ENCODE measurements around the gene SOCS7. TPM values are rescaled to one million over a fixed set of nuclear protein-coding genes. Genes with fewer than 3 reads are reported as not detected.
A peak's percentile ranks its signal among the peaks of the same experiment; 100 is the strongest.

Gene SOCS7
- total RNA-seq, 2 experiments from 2014 or later = 22.1 to 25.1 TPM

GRCh38 chr17:38353668-38354067 is 2.0 kb downstream of the SOCS7 start:
- Mint-ChIP-seq H3K4me3 (peak overlapping the region; percentile 70), H3K4me1 (ENCODE audit: low read depth) (peaks cover 50% of the 10 kb centered on the region), H3K9me3 (no peaks in the 10 kb centered on the region), H3K36me3 (ENCODE audit: low read depth) (no peaks in the 10 kb centered on the region), H3K27me3 (ENCODE audit: low read depth) (no peaks in the 10 kb centered on the region), H3K27ac (no peak overlapping the region)
- no peak for DNase-seq
- intact Hi-C loops (cut with micrococcal nuclease) = loop anchor here (5.0 kb wide), 1 partner anchor 139 kb away; no protein-coding TSS in a partner anchor
- CTCF ChIA-PET = interaction anchor here (1.3 to 10.3 kb wide), 2 partner anchors 20 to 60 kb away, joined by 5 to 193 read pairs; no protein-coding TSS in a partner anchor

DNA sequence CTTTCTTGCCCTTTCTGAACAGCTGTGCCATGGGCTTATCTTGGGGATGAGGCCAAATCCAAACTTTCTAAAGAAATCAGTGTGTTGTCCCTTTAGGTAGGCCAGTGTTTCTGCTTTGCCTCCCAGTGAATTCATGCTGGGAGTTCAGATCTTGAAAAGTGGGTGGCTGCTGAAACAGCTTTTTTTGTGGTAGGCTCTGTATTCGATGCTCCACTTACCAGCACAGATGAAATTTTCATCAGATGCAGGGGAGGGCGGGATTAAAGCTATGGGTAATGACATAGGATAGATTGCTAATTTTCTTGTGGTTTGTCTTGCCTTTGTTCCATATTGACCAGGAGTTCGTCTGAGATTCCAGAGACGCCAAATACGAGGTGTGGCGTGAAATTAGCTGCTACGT is 2.8 kb downstream of the SOCS7 start:
- intact Hi-C loops (cut with micrococcal nuclease) = loop anchor here (5.0 kb wide), 1 partner anchor 138 kb away; no protein-coding TSS in a partner anchor
- H3K27me3 Mint-ChIP-seq (ENCODE audit: low read depth) = no peaks in the 10 kb centered on the region

GRCh38 chr17:38355251-38355650 is 3.6 kb downstream of the SOCS7 start:
- DNase-seq = no peak
- intact Hi-C loops (cut with micrococcal nuclease) = no loop called here
- CTCF ChIA-PET = interaction anchor here (0.8 to 10.3 kb wide), 5 partner anchors 8 to 113 kb away, joined by 3 to 193 read pairs (median 4); no protein-coding TSS in a partner anchor
- Mint-ChIP-seq H3K27ac (no peak overlapping the region), H3K9me3 (no peaks in the 10 kb centered on the region), H3K4me1 (ENCODE audit: low read depth) (peaks cover 46% of the 10 kb centered on the region), H3K36me3 (ENCODE audit: low read depth) (no peaks in the 10 kb centered on the region), H3K4me3 (no peak overlapping the region), H3K27me3 (ENCODE audit: low read depth) (no peaks in the 10 kb centered on the region)

More for the DNA sequence above, 2.8 kb downstream of the SOCS7 start:
- Mint-ChIP-seq H3K4me1 (ENCODE audit: low read depth) (peaks cover 50% of the 10 kb centered on the region), H3K27ac (no peak overlapping the region), H3K36me3 (ENCODE audit: low read depth) (no peaks in the 10 kb centered on the region), H3K4me3 (no peak overlapping the region), H3K9me3 (no peaks in the 10 kb centered on the region)
- no peak for DNase-seq
- CTCF ChIA-PET = interaction anchor here (0.9 to 10.3 kb wide), 5 partner anchors 21 to 114 kb away, joined by 3 to 193 read pairs (median 4); no protein-coding TSS in a partner anchor

DNA sequence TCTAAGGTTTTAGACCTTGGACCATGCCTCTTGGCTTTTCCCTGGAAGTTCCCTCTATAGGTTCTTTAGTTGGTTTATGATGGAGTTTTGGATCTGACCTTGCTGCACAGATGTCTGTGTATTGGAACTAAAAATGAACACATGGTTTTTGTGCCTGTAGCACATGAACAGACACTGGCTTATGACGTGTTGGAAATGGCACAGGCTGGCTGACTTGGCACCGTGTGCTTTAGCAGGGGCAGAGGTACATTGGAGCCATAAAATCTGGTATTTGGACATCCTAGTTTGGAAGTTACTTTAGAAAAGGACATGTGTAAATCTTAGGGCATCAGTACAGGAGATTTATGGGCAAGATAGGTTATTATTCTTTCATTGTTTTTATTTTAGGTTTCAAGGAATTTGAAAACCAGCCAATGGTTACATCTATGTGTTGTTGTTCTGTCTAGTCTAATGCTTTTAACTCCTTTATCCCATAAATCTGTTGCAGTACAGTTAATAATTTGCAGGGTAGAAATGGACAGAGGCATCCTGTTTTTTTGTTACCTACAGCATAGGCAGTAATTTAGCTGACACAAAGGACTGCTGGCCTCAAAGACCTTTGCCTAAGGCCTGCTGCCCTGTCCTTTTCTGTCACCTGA is 6.0 kb downstream of the SOCS7 start:
- H3K4me3 Mint-ChIP-seq = no peak overlapping the region
- DNase-seq = no peak
- no peaks in the 10 kb centered on the region for H3K36me3 Mint-ChIP-seq (ENCODE audit: low read depth)
- no peaks in the 10 kb centered on the region for H3K27me3 Mint-ChIP-seq (ENCODE audit: low read depth)
- intact Hi-C loops (cut with micrococcal nuclease) = no loop called here
- no peak overlapping the region for H3K27ac Mint-ChIP-seq
- CTCF ChIA-PET = interaction anchor here (1.1 kb wide), 1 partner anchor 15 kb away, joined by 4 read pairs; no protein-coding TSS in a partner anchor
- no peaks in the 10 kb centered on the region for H3K9me3 Mint-ChIP-seq
- peaks cover 39% of the 10 kb centered on the region for H3K4me1 Mint-ChIP-seq (ENCODE audit: low read depth)

DNA sequence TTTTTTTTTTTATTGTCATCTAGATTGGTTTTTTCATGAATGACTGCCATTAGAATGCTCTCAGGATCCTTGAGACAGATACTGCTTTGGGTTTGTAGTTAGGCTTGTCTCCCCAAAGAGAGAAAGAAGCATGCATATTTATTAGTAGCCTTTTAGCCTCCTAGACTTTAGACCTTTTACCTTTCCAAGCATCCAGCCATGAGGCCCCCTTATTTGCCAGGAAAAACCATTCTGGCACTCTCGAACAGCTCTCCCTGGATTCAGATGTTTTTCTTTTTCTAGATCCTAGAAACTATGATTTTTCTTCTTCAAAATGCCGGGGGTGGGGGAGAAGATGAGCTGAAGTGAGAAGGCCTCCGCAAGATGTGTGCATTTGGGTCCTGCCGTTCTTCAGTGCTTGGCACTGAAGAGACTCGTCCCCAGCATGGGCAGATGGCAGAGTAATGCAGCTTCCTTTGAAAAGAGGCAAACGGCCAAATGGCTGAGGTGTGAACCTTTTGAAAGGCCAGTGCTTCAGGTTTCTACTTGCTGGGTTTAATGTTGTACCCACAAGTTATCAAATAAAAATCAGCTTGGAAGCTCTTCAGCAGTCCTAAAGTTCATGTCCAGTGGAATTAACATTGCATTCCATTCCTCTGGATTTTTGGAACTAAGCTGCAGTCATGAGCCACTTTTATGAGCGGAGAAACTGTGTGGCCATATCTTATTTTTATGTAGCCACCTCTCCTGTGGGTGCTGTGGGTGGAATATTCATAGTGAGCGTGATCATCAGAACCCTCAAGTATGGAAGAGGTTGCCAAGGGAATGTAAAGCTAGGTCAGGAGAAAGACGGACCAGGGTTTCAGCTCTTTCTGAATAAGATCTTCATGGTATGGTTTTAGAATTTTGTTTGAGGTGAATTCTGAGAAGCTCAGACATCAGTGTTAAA is 7.2 kb downstream of the SOCS7 start:
- CTCF ChIA-PET = interaction anchor here (0.6 to 4.8 kb wide), 3 partner anchors 10 to 55 kb away, joined by 4 to 26 read pairs (median 6); no protein-coding TSS in a partner anchor
- intact Hi-C loops (cut with micrococcal nuclease) = no loop called here
- Mint-ChIP-seq H3K36me3 (ENCODE audit: low read depth) (no peaks in the 10 kb centered on the region), H3K9me3 (no peaks in the 10 kb centered on the region), H3K27me3 (ENCODE audit: low read depth) (no peaks in the 10 kb centered on the region), H3K4me3 (no peak overlapping the region), H3K27ac (no peak overlapping the region), H3K4me1 (ENCODE audit: low read depth) (peaks cover 30% of the 10 kb centered on the region)
- no peak for DNase-seq

DNA sequence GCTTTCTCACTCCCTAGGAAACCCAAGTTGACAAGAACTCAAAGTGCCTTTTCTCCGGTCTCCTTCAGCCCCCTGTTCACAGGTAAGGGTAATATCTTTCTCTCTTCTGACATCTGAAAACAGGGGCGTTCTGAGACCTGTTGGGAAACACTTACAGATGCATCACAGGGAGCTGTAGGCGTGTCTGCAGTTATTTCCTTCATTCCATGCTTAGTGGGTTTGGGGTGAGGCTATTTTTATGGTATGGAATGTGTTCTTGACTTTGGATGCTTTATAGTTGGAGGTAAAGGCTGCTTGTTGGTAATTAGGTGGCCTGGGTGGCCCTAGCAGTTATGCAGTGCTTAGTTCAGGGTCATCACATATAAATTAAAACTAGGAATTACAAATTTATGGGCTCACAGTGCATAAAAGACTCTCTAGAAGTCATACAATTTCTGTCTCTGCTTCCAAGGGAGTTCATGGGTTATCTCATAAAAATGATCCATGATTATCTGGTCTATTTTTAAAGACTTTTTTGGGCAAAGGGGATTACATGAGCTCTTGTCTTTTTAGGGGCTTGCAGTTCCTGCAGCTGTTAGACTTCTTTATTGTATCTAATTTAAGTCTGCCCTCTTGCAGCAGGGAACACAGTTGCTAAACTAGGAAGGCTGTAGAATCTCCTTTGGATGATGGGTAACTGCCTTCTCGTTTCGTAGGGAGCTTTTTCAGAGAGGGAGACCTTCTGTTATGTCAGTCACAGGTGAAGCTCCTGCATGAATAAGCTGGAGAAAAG is 10.2 kb downstream of the SOCS7 start:
- H3K4me1 Mint-ChIP-seq (ENCODE audit: low read depth) = peaks cover 10% of the 10 kb centered on the region
- CTCF ChIA-PET = interaction anchor here (4.8 kb wide), 1 partner anchor 13 kb away, joined by 26 read pairs; no protein-coding TSS in a partner anchor
- intact Hi-C loops (cut with micrococcal nuclease) = no loop called here
- H3K4me3 Mint-ChIP-seq = no peak overlapping the region
- H3K9me3 Mint-ChIP-seq = no peaks in the 10 kb centered on the region
- no peak for DNase-seq
- H3K27me3 Mint-ChIP-seq (ENCODE audit: low read depth) = no peaks in the 10 kb centered on the region
- no peak overlapping the region for H3K27ac Mint-ChIP-seq
- H3K36me3 Mint-ChIP-seq (ENCODE audit: low read depth) = peaks cover 3% of the 10 kb centered on the region

GRCh38 chr17:38363016-38363415 is 11.4 kb downstream of the SOCS7 start:
- no peak for DNase-seq
- no peaks in the 10 kb centered on the region for H3K9me3 Mint-ChIP-seq
- peaks cover 7% of the 10 kb centered on the region for H3K36me3 Mint-ChIP-seq (ENCODE audit: low read depth)
- H3K27ac Mint-ChIP-seq = no peak overlapping the region
- intact Hi-C loops (cut with micrococcal nuclease) = no loop called here
- no peaks in the 10 kb centered on the region for H3K27me3 Mint-ChIP-seq (ENCODE audit: low read depth)
- H3K4me3 Mint-ChIP-seq = no peak overlapping the region
- CTCF ChIA-PET = interaction anchor here (0.5 to 5.2 kb wide), 5 partner anchors 14 to 1743 kb away, joined by 3 to 21 read pairs (median 5); no protein-coding TSS in a partner anchor
- H3K4me1 Mint-ChIP-seq (ENCODE audit: low read depth) = peaks cover 3% of the 10 kb centered on the region

GRCh38 chr17:38364741-38365140 is 13.1 kb downstream of the SOCS7 start:
- H3K36me3 Mint-ChIP-seq (ENCODE audit: low read depth) = peaks cover 14% of the 10 kb centered on the region
- intact Hi-C loops (cut with micrococcal nuclease) = no loop called here
- H3K27ac Mint-ChIP-seq = no peak overlapping the region
- no peaks in the 10 kb centered on the region for H3K27me3 Mint-ChIP-seq (ENCODE audit: low read depth)
- CTCF ChIA-PET = interaction anchor here (0.6 to 5.2 kb wide), 3 partner anchors 16 to 411 kb away, joined by 3 to 21 read pairs (median 5); no protein-coding TSS in a partner anchor
- DNase-seq = no peak
- no peak overlapping the region for H3K4me3 Mint-ChIP-seq
- H3K9me3 Mint-ChIP-seq = no peaks in the 10 kb centered on the region
- H3K4me1 Mint-ChIP-seq (ENCODE audit: low read depth) = no peaks in the 10 kb centered on the region

- H3K4me3 Mint-ChIP-seq = no peak overlapping the region
- intact Hi-C loops (cut with micrococcal nuclease) = no loop called here
- H3K27me3 Mint-ChIP-seq (ENCODE audit: low read depth) = no peaks in the 10 kb centered on the region
- no peak for DNase-seq
- H3K27ac Mint-ChIP-seq = no peak overlapping the region
- H3K9me3 Mint-ChIP-seq = no peaks in the 10 kb centered on the region
- H3K36me3 Mint-ChIP-seq (ENCODE audit: low read depth) = peaks cover 27% of the 10 kb centered on the region
- CTCF ChIA-PET = interaction anchor here (0.9 kb wide), 1 partner anchor 20 kb away, joined by 4 read pairs; no protein-coding TSS in a partner anchor
- H3K4me1 Mint-ChIP-seq (ENCODE audit: low read depth) = no peaks in the 10 kb centered on the region
Observed at GRCh38 chr17:38369124-38369886, 17.7 kb downstream of the SOCS7 start.

DNA sequence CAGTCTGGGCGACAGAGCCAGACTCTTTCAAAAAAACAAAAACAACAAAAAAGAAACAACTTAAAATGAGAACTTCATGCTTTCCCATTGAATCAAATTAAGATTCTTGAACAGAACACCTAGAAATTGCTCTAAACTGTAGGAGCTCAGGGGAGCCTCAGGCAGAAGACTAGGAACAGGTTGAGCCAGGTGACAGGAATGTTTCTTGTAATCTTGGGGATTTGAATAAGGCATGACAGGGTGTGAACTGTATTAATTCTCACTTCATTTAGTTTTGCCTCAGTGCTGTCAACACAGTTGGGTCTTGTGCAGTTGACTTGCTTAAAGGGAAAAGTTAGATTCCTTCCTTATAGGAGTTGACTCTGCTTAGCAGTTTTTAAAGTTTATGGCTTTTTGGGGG is 27.8 kb downstream of the SOCS7 start:
- Mint-ChIP-seq H3K4me3 (no peak overlapping the region), H3K36me3 (ENCODE audit: low read depth) (peaks cover 5% of the 10 kb centered on the region), H3K4me1 (ENCODE audit: low read depth) (no peaks in the 10 kb centered on the region), H3K27ac (no peak overlapping the region), H3K9me3 (no peaks in the 10 kb centered on the region), H3K27me3 (ENCODE audit: low read depth) (no peaks in the 10 kb centered on the region)
- no peak for DNase-seq
- CTCF ChIA-PET = interaction anchor here (2.7 kb wide), 1 partner anchor 30 kb away, joined by 6 read pairs; no protein-coding TSS in a partner anchor
- intact Hi-C loops (cut with micrococcal nuclease) = no loop called here

- H3K9me3 Mint-ChIP-seq = no peaks in the 10 kb centered on the region
- no peak overlapping the region for H3K27ac Mint-ChIP-seq
- H3K4me3 Mint-ChIP-seq = no peak overlapping the region
- intact Hi-C loops (cut with micrococcal nuclease) = no loop called here
- H3K27me3 Mint-ChIP-seq (ENCODE audit: low read depth) = no peaks in the 10 kb centered on the region
- no peak for DNase-seq
- CTCF ChIA-PET = interaction anchor here (1.5 kb wide), 1 partner anchor 18 kb away, joined by 3 read pairs; no protein-coding TSS in a partner anchor
- peaks cover 14% of the 10 kb centered on the region for H3K36me3 Mint-ChIP-seq (ENCODE audit: low read depth)
- H3K4me1 Mint-ChIP-seq (ENCODE audit: low read depth) = no peaks in the 10 kb centered on the region
Observed at GRCh38 chr17:38395090-38395489, 43.4 kb downstream of the SOCS7 start.
